Esophagus muscularis mucosa (tissue), 4 donors: ENCODE measurements around the gene HCFC2. TPM values are rescaled to one million over a fixed set of nuclear protein-coding genes. Genes with fewer than 3 reads are reported as not detected.

Experiments
- DNase-seq: peaks from one replicate; pipeline ENCODE4 v3.0.0-alpha.2; 2017; ENCODE audit errors: extremely low spot score
- H3K27ac ChIP-seq, 4 donors: fragments of 200-600 bp; sonication (generic); replicated peaks in 1 of 4; 1 replicate in 3 of 4; 2 replicates in 1 of 4; pipeline ENCODE4 v1.5.1; 2016 to 2019; ENCODE audit warnings: mild to moderate bottlenecking in 1 of 4
- H3K27me3 ChIP-seq, 4 donors: fragments of 200-600 bp; sonication (generic); one replicate each; pipeline versions ENCODE4 v1.5.1 to v1.6.0; 2016 to 2019
- H3K36me3 ChIP-seq, 4 donors: fragments of 200-600 bp; sonication (generic); one replicate each; pipeline ENCODE4 v1.5.1; 2016 to 2019
- H3K4me1 ChIP-seq, 4 donors: fragments of 200-600 bp; sonication (generic); one replicate each; pipeline ENCODE4 v1.5.1; 2016 to 2019
- H3K4me3 ChIP-seq, 4 donors: fragments of 200-600 bp; sonication (generic); 1 replicate in 2 of 4; 2 replicates in 2 of 4; pipeline ENCODE4 v1.5.1; 2016 to 2019; ENCODE audit warnings: mild to moderate bottlenecking in 4 of 4, moderate library complexity in 1 of 4
- H3K9me3 ChIP-seq, 4 donors: fragments of 200-600 bp; sonication (generic); 1 replicate in 3 of 4; 2 replicates in 1 of 4; pipeline ENCODE4 v1.5.1; 2016 to 2019
- CTCF ChIP-seq, 3 experiments: fragments of 200-600 bp in 2 of 3; fragments of 450-650 bp in 1 of 3; sonication (generic) in 2 of 3; IDR thresholded peaks; one replicate each; pipeline ENCODE4 v1.5.1; 2017 to 2019; ENCODE audit warnings: antibody characterized with exemption in 3 of 3, mild to moderate bottlenecking in 2 of 3, moderate library complexity in 1 of 3
- EP300 ChIP-seq: sonication (generic); formaldehyde crosslinking; IDR thresholded peaks from one replicate; pipeline ENCODE4 v1.6.1; 2017; ENCODE audit warnings: antibody characterized with exemption
- POLR2A ChIP-seq: fragments of 450-650 bp; IDR thresholded peaks from one replicate; pipeline ENCODE4 v1.6.1; 2017; ENCODE audit warnings: antibody characterized with exemption, moderate library complexity, mild to moderate bottlenecking, low read depth
- POLR2AphosphoS5 ChIP-seq, 2 donors: sonication (generic); formaldehyde crosslinking; IDR thresholded peaks; one replicate each; pipeline ENCODE4 v1.6.1; 2017; ENCODE audit warnings: antibody characterized with exemption in 2 of 2
- WGBS: methylation state at CpG from one replicate; pipeline ENCODE4 v1.1.5; 2018; 5-methylcytosine and 5-hydroxymethylcytosine counted together
- intact Hi-C: fragments of 100-400 bp; cut with DNase I; formaldehyde crosslinking; loops from one replicate; pipeline ENCODE4 v1.15.1; 2023
- total RNA-seq, 4 donors: library from RNA; depleted of rRNA; stranded (reverse); fragments of >200 nt; gene quantifications; one replicate each; pipeline versions ENCODE4 v1.1.0 to v1.2.1, GENCODE V29; 2016

HCFC2 gene
- total RNA-seq, 4 donors from 2014 or later, result 22.9 to 37.0 (median 29.5) TPM

GRCh38 chr12:104063712-104064030 lies 660 bp upstream of the HCFC2 start:
- Histone ChIP-seq H3K4me1 (peaks cover 12 to 45% (median 42%) of the 10 kb centered on the region in 4 donors), H3K4me3 (peak overlapping the region; percentile 96 to 97 (median 96)), H3K36me3 (peaks cover 3 to 21% (median 13%) of the 10 kb centered on the region in 4 donors), H3K27me3 (no peaks in the 10 kb centered on the region), H3K27ac (peak overlapping the region; percentile 89 to 92 (median 91)), H3K9me3 (no peaks in the 10 kb centered on the region)
- intact Hi-C loops, result loop anchor here (5.0 kb wide), 1 partner anchor 96 kb away; the partner anchor contains the start of gene TDG
- TF ChIP-seq EP300 (no peak), POLR2AphosphoS5 (IDR thresholded peaks at IDR 0.05) (no peak), POLR2A (no peak), CTCF (IDR thresholded peaks at IDR 0.05) (no peak)
- WGBS, result 4% methylated on average over 4 of the region's 7 CpGs
- no peak for DNase-seq

GRCh38 chr12:104064842-104065427 lies 604 bp downstream of the HCFC2 start:
- WGBS, result 0% methylated on average over 14 of the region's 41 CpGs
- no peaks in the 10 kb centered on the region for H3K9me3 ChIP-seq
- DNase-seq, result no peak
- no peaks in the 10 kb centered on the region for H3K27me3 ChIP-seq
- H3K4me1 ChIP-seq, result peaks cover 12 to 48% (median 44%) of the 10 kb centered on the region in 4 donors
- peaks cover 11 to 34% (median 20%) of the 10 kb centered on the region in 4 donors for H3K36me3 ChIP-seq
- no peak for TF ChIP-seq POLR2AphosphoS5 (IDR thresholded peaks at IDR 0.05)
- peak overlapping the region; percentile 89 to 92 (median 91) for H3K27ac ChIP-seq
- H3K4me3 ChIP-seq, result peak overlapping the region; percentile 96 to 97 (median 96)
- intact Hi-C loops, result loop anchor here (5.0 kb wide), 1 partner anchor 98 kb away; the partner anchor contains the start of gene TDG

- DNase-seq, result no peak
- TF ChIP-seq POLR2A (no peak), POLR2AphosphoS5 (IDR thresholded peaks at IDR 0.05) (no peak), CTCF (IDR thresholded peaks at IDR 0.05) (no peak), EP300 (no peak)
- 75% methylated on average over 2 of the region's 2 CpGs for WGBS
- intact Hi-C loops, result no loop called here
- H3K36me3 ChIP-seq, result peaks cover 21 to 60% (median 44%) of the 10 kb centered on the region in 4 donors
- H3K27me3 ChIP-seq, result no peaks in the 10 kb centered on the region
- no peak overlapping the region for H3K27ac ChIP-seq
- peaks cover 0 to 34% (median 22%) of the 10 kb centered on the region in 4 donors for H3K4me1 ChIP-seq
- H3K9me3 ChIP-seq, result no peaks in the 10 kb centered on the region
- no peak overlapping the region for H3K4me3 ChIP-seq
Measured at GRCh38 chr12:104072099-104072498, 7.8 kb downstream of the HCFC2 start.

- TF ChIP-seq EP300 (no peak), CTCF (IDR thresholded peaks at IDR 0.05) (no peak), POLR2A (no peak), POLR2AphosphoS5 (IDR thresholded peaks at IDR 0.05) (no peak)
- no peaks in the 10 kb centered on the region for H3K9me3 ChIP-seq
- peaks cover 0 to 18% (median 11%) of the 10 kb centered on the region in 4 donors for H3K4me1 ChIP-seq
- no peaks in the 10 kb centered on the region for H3K27me3 ChIP-seq
- intact Hi-C loops, result no loop called here
- DNase-seq, result no peak
- no peak overlapping the region for H3K4me3 ChIP-seq
- peaks cover 17 to 50% (median 39%) of the 10 kb centered on the region in 4 donors for H3K36me3 ChIP-seq
- no peak overlapping the region for H3K27ac ChIP-seq
- WGBS, result 100% methylated on average over 1 of the region's 1 CpG
Measured at GRCh38 chr12:104073699-104074098, 9.4 kb downstream of the HCFC2 start.

GRCh38 chr12:104079024-104079423 lies 14.7 kb downstream of the HCFC2 start:
- 89% methylated on average over 1 of the region's 1 CpG for WGBS
- H3K27me3 ChIP-seq, result no peaks in the 10 kb centered on the region
- no peaks in the 10 kb centered on the region for H3K9me3 ChIP-seq
- H3K4me3 ChIP-seq, result no peak overlapping the region
- intact Hi-C loops, result no loop called here
- TF ChIP-seq EP300, result no peak
- TF ChIP-seq POLR2AphosphoS5 (IDR thresholded peaks at IDR 0.05), result no peak
- no peak for TF ChIP-seq CTCF (IDR thresholded peaks at IDR 0.05)
- TF ChIP-seq POLR2A, result no peak
- no peak overlapping the region for H3K27ac ChIP-seq
- no peak for DNase-seq
- H3K36me3 ChIP-seq, result peaks cover 18 to 45% (median 27%) of the 10 kb centered on the region in 4 donors
- peaks cover 0 to 20% (median 9%) of the 10 kb centered on the region in 4 donors for H3K4me1 ChIP-seq
